HEK293 (cell line): ENCODE data around the gene CEP43.

Experiments
- CTCF ChIA-PET: fragments of 350-600 bp; formaldehyde crosslinking; extraction: SDS; loops from one replicate; lab custom pipeline; 2021; ENCODE audit warnings: antibody characterized with exemption; lab: Yijun Ruan, JAX
- POLR2A ChIA-PET: fragments of 300-600 bp; formaldehyde crosslinking; extraction: SDS; loops from one replicate; lab custom pipeline; 2020; ENCODE audit warnings: antibody characterized with exemption, inconsistent platforms; lab: Yijun Ruan, JAX
- H3K27ac ChIP-seq: fragments of 200-500 bp; sonication (Bioruptor generic); 2 replicates; pipeline ENCODE4 v1.5.1; 2014; ENCODE audit warnings: low read depth, low read length, control low read depth, inconsistent platforms; ENCODE audit errors: extremely low read depth
- H3K36me3 ChIP-seq, 2 experiments: fragments of 200-500 bp in 1 of 2; sonication (Bioruptor generic) in 1 of 2; 1 replicate in 1 of 2; 2 replicates in 1 of 2; pipeline ENCODE4 v1.5.1; 2014 to 2017; ENCODE audit warnings: inconsistent platforms in 2 of 2, low read length in 2 of 2; ENCODE audit not compliant: control insufficient read depth in 2 of 2, insufficient read depth in 1 of 2
- H3K4me1 ChIP-seq: fragments of 200-500 bp; sonication (Bioruptor generic); 2 replicates; pipeline ENCODE4 v1.5.1; 2014; ENCODE audit warnings: mild to moderate bottlenecking, low read length, inconsistent platforms; ENCODE audit not compliant: control insufficient read depth, insufficient read depth
- H3K4me3 ChIP-seq: 2 replicates; pipeline ENCODE4 v1.5.1; 2011; ENCODE audit warnings: low read depth, mild to moderate bottlenecking, control low read depth, low read length, moderate library complexity
- H3K9me3 ChIP-seq: fragments of 200-500 bp; sonication (Bioruptor generic); 2 replicates; pipeline ENCODE4 v1.5.1; 2014; ENCODE audit warnings: low read depth, low read length, inconsistent platforms; ENCODE audit not compliant: control insufficient read depth, insufficient read depth
- PRDM6 ChIP-seq: fragments of 450-650 bp; formaldehyde crosslinking; IDR thresholded peaks from 2 replicates; pipeline ENCODE4 v1.5.1; 2017; ENCODE audit warnings: missing biosample characterization, missing genetic modification characterization
- ZEB2 ChIP-seq: fragments of 450-650 bp; formaldehyde crosslinking; IDR thresholded peaks from 2 replicates; pipeline ENCODE4 v1.5.1; 2016; ENCODE audit warnings: missing biosample characterization, missing genetic modification characterization
- ZNF121 ChIP-seq: fragments of 450-650 bp; formaldehyde crosslinking; IDR thresholded peaks from 2 replicates; pipeline ENCODE4 v1.5.1; 2016; ENCODE audit warnings: missing biosample characterization, missing genetic modification characterization
- ZNF423 ChIP-seq: fragments of 450-650 bp; formaldehyde crosslinking; IDR thresholded peaks from 2 replicates; pipeline ENCODE4 v1.5.1; 2016; ENCODE audit warnings: missing biosample characterization, missing genetic modification characterization
- ZNF518A ChIP-seq: fragments of 450-650 bp; formaldehyde crosslinking; conservative IDR thresholded peaks from 2 replicates; pipeline ENCODE4 v1.5.1; 2016; ENCODE audit warnings: low read depth, missing biosample characterization, missing genetic modification characterization
- ZNF596 ChIP-seq: fragments of 450-650 bp; IDR thresholded peaks from 2 replicates; pipeline ENCODE4 v1.5.0; 2018; ENCODE audit warnings: missing biosample characterization, mild to moderate bottlenecking, missing genetic modification characterization, moderate library complexity
- ZSCAN5A ChIP-seq: fragments of 450-650 bp; formaldehyde crosslinking; IDR thresholded peaks from 2 replicates; pipeline ENCODE4 v1.5.1; 2016; ENCODE audit warnings: missing biosample characterization, missing genetic modification characterization
- TF ChIP-seq, protein P1 (sequence below): fragments of 450-650 bp; formaldehyde crosslinking; IDR thresholded peaks from 2 replicates; pipeline ENCODE4 v1.5.1; 2016; ENCODE audit warnings: missing biosample characterization, missing genetic modification characterization
- TF ChIP-seq, protein P2 (sequence below): fragments of 450-650 bp; formaldehyde crosslinking; IDR thresholded peaks from 2 replicates; pipeline ENCODE4 v1.5.1; 2017; ENCODE audit warnings: missing biosample characterization, missing genetic modification characterization

The CEP43 gene

GRCh38 chr6:166988674-166989201 is 10.5 kb upstream of the CEP43 start:
- Histone ChIP-seq H3K4me3 (no peak overlapping the region), H3K9me3 (no peaks in the 10 kb centered on the region), H3K36me3 (peaks cover 0 to 27% of the 10 kb centered on the region in 2 experiments; a peak in 2 of 3 replicates), H3K4me1 (no peaks in the 10 kb centered on the region), H3K27ac (no peak overlapping the region)
- ChIA-PET CTCF (interaction anchor here (0.6 to 3.0 kb wide), 19 partner anchors 8 to 711 kb away, joined by 3 to 33 read pairs (median 6); partner anchors contain the start of gene CEP43), POLR2A (interaction anchor here (0.8 to 2.6 kb wide), 2 partner anchors 10 to 32 kb away, joined by 3 to 29 read pairs; partner anchors contain the start of genes CEP43 and RNASET2)
- TF ChIP-seq ZNF596 (tag by site-specific recombination): no peak
- 0 out of 2 replicates have a peak, but pooled peaks have one; percentile 22 for TF ChIP-seq ZNF423 (tag by site-specific recombination)
- TF ChIP-seq, protein P1, sequence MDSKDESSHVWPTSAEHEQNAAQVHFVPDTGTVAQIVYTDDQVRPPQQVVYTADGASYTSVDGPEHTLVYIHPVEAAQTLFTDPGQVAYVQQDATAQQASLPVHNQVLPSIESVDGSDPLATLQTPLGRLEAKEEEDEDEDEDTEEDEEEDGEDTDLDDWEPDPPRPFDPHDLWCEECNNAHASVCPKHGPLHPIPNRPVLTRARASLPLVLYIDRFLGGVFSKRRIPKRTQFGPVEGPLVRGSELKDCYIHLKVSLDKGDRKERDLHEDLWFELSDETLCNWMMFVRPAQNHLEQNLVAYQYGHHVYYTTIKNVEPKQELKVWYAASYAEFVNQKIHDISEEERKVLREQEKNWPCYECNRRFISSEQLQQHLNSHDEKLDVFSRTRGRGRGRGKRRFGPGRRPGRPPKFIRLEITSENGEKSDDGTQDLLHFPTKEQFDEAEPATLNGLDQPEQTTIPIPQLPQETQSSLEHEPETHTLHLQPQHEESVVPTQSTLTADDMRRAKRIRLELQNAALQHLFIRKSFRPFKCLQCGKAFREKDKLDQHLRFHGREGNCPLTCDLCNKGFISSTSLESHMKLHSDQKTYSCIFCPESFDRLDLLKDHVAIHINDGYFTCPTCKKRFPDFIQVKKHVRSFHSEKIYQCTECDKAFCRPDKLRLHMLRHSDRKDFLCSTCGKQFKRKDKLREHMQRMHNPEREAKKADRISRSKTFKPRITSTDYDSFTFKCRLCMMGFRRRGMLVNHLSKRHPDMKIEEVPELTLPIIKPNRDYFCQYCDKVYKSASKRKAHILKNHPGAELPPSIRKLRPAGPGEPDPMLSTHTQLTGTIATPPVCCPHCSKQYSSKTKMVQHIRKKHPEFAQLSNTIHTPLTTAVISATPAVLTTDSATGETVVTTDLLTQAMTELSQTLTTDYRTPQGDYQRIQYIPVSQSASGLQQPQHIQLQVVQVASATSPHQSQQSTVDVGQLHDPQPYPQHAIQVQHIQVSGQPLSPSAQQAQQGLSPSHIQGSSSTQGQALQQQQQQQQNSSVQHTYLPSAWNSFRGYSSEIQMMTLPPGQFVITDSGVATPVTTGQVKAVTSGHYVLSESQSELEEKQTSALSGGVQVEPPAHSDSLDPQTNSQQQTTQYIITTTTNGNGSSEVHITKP (tag by site-specific recombination): peak; percentile 43
- no peak for TF ChIP-seq ZNF518A (tag by site-specific recombination)
- TF ChIP-seq, protein P2, sequence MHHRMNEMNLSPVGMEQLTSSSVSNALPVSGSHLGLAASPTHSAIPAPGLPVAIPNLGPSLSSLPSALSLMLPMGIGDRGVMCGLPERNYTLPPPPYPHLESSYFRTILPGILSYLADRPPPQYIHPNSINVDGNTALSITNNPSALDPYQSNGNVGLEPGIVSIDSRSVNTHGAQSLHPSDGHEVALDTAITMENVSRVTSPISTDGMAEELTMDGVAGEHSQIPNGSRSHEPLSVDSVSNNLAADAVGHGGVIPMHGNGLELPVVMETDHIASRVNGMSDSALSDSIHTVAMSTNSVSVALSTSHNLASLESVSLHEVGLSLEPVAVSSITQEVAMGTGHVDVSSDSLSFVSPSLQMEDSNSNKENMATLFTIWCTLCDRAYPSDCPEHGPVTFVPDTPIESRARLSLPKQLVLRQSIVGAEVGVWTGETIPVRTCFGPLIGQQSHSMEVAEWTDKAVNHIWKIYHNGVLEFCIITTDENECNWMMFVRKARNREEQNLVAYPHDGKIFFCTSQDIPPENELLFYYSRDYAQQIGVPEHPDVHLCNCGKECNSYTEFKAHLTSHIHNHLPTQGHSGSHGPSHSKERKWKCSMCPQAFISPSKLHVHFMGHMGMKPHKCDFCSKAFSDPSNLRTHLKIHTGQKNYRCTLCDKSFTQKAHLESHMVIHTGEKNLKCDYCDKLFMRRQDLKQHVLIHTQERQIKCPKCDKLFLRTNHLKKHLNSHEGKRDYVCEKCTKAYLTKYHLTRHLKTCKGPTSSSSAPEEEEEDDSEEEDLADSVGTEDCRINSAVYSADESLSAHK (tag by site-specific recombination): peak; percentile 75
- no peak for TF ChIP-seq ZEB2 (tag by site-specific recombination)
- no peak for TF ChIP-seq ZSCAN5A
- TF ChIP-seq PRDM6 (tag by site-specific recombination): peak; percentile 43; the same call in 1 of the 2 replicates
- TF ChIP-seq ZNF121 (tag by site-specific recombination): no peak
